Measurements from ENCODE around the gene COMMD1.
"Not testable (repeated sequence)": the region's sequence is repeated elsewhere in the genome, so short reads cannot be mapped to it uniquely, and the experiment has no call there.

The COMMD1 gene

GRCh38 chr2:62004428-62004827 is 99.0 kb downstream of the COMMD1 start:
- DNase-seq (ENCODE audit: low read depth) = not testable (repeated sequence)

GRCh38 chr2:62007555-62007954 is 102.1 kb downstream of the COMMD1 start:
- no peak overlapping the region for H3K4me3 ChIP-seq (ENCODE audit: low read depth, low read length)
- DNase-seq (ENCODE audit: low read depth) = no peak

More at GRCh38 chr2:62004428-62004827, 99.0 kb downstream of the COMMD1 start:
- H3K4me3 ChIP-seq (ENCODE audit: low read depth, low read length) = not testable (repeated sequence)

- DNase-seq (ENCODE audit: low read depth) = no peak
- no peak overlapping the region for H3K4me3 ChIP-seq (ENCODE audit: low read depth, low read length)
Measured at GRCh38 chr2:62010632-62011256, 105.3 kb downstream of the COMMD1 start.

- DNase-seq (ENCODE audit: low read depth) = no peak
- H3K4me3 ChIP-seq (ENCODE audit: low read depth, low read length) = no peak overlapping the region
Measured at GRCh38 chr2:62013641-62014040, 108.2 kb downstream of the COMMD1 start.

- no peak overlapping the region for H3K4me3 ChIP-seq (ENCODE audit: low read depth, low read length)
- peak; percentile 81 for DNase-seq (ENCODE audit: low read depth)
Measured at GRCh38 chr2:62014102-62014501, 108.6 kb downstream of the COMMD1 start.

- no peak for DNase-seq (ENCODE audit: low read depth)
Measured at GRCh38 chr2:62016957-62017356, 111.5 kb downstream of the COMMD1 start.

GRCh38 chr2:62029910-62030309 is 124.4 kb downstream of the COMMD1 start:
- DNase-seq (ENCODE audit: low read depth) = no peak
- H3K4me3 ChIP-seq (ENCODE audit: low read depth, low read length) = no peak overlapping the region

More at GRCh38 chr2:62016957-62017356, 111.5 kb downstream of the COMMD1 start:
- no peak overlapping the region for H3K4me3 ChIP-seq (ENCODE audit: low read depth, low read length)

GRCh38 chr2:62030902-62031301 is 125.4 kb downstream of the COMMD1 start:
- no peak overlapping the region for H3K4me3 ChIP-seq (ENCODE audit: low read depth, low read length)
- no peak for DNase-seq (ENCODE audit: low read depth)

- no peak overlapping the region for H3K4me3 ChIP-seq (ENCODE audit: low read depth, low read length)
Measured at GRCh38 chr2:62032096-62032495, 126.6 kb downstream of the COMMD1 start.

GRCh38 chr2:62034715-62035114 is 129.2 kb downstream of the COMMD1 start:
- H3K4me3 ChIP-seq (ENCODE audit: low read depth, low read length) = no peak overlapping the region
- no peak for DNase-seq (ENCODE audit: low read depth)

More at GRCh38 chr2:62032096-62032495, 126.6 kb downstream of the COMMD1 start:
- no peak for DNase-seq (ENCODE audit: low read depth)

- DNase-seq (ENCODE audit: low read depth) = no peak
- H3K4me3 ChIP-seq (ENCODE audit: low read depth, low read length) = no peak overlapping the region
Measured at GRCh38 chr2:62036229-62036628, 130.8 kb downstream of the COMMD1 start.

- no peak for DNase-seq (ENCODE audit: low read depth)
- H3K4me3 ChIP-seq (ENCODE audit: low read depth, low read length) = no peak overlapping the region
Measured at GRCh38 chr2:62036761-62037250, 131.3 kb downstream of the COMMD1 start.

- no peak overlapping the region for H3K4me3 ChIP-seq (ENCODE audit: low read depth, low read length)
Measured at GRCh38 chr2:62038975-62039771, 133.7 kb downstream of the COMMD1 start.

GRCh38 chr2:62040926-62041325 is 135.5 kb downstream of the COMMD1 start:
- H3K4me3 ChIP-seq (ENCODE audit: low read depth, low read length) = no peak overlapping the region
- DNase-seq (ENCODE audit: low read depth) = no peak

More at GRCh38 chr2:62038975-62039771, 133.7 kb downstream of the COMMD1 start:
- peak; percentile 67 for DNase-seq (ENCODE audit: low read depth)

- DNase-seq (ENCODE audit: low read depth) = not testable (repeated sequence)
Measured at GRCh38 chr2:62041701-62042385, 136.4 kb downstream of the COMMD1 start.

GRCh38 chr2:62042400-62042799 is 136.9 kb downstream of the COMMD1 start:
- no peak overlapping the region for H3K4me3 ChIP-seq (ENCODE audit: low read depth, low read length)
- no peak for DNase-seq (ENCODE audit: low read depth)

More at GRCh38 chr2:62041701-62042385, 136.4 kb downstream of the COMMD1 start:
- not testable (repeated sequence) for H3K4me3 ChIP-seq (ENCODE audit: low read depth, low read length)

- DNase-seq (ENCODE audit: low read depth) = no peak
- H3K4me3 ChIP-seq (ENCODE audit: low read depth, low read length) = no peak overlapping the region
Measured at GRCh38 chr2:62042944-62043343, 137.5 kb downstream of the COMMD1 start.

- DNase-seq (ENCODE audit: low read depth) = no peak
- H3K4me3 ChIP-seq (ENCODE audit: low read depth, low read length) = no peak overlapping the region
Measured at GRCh38 chr2:62045017-62045543, 139.6 kb downstream of the COMMD1 start.

GRCh38 chr2:62046141-62046540 is 140.7 kb downstream of the COMMD1 start:
- H3K4me3 ChIP-seq (ENCODE audit: low read depth, low read length) = no peak overlapping the region
- DNase-seq (ENCODE audit: low read depth) = no peak

Measured in skeletal muscle cell (primary cell).